Measurements from ENCODE around the gene USHBP1.

GRCh38 chr19:17236811-17237543 lies 27.6 kb downstream of the USHBP1 start:
- no peak for TF ChIP-seq CTCF (IDR thresholded peaks at IDR 0.05)
- no peak for TF ChIP-seq POLR2A (IDR thresholded peaks at IDR 0.05)

Data from Peyer's patch (tissue), 4 donors.